NCI-H1930 (cell line): ENCODE measurements around the gene ST6GALNAC5.
"Not testable (repeated sequence)": the region's sequence is repeated elsewhere in the genome, so short reads cannot be mapped to it uniquely, and the experiment has no call there.

ENCODE experiments used
- DNase-seq, 2 experiments: peaks; one replicate each; lab custom pipeline; 2025; lab: John Stamatoyannopoulos, UW

Gene ST6GALNAC5

DNA sequence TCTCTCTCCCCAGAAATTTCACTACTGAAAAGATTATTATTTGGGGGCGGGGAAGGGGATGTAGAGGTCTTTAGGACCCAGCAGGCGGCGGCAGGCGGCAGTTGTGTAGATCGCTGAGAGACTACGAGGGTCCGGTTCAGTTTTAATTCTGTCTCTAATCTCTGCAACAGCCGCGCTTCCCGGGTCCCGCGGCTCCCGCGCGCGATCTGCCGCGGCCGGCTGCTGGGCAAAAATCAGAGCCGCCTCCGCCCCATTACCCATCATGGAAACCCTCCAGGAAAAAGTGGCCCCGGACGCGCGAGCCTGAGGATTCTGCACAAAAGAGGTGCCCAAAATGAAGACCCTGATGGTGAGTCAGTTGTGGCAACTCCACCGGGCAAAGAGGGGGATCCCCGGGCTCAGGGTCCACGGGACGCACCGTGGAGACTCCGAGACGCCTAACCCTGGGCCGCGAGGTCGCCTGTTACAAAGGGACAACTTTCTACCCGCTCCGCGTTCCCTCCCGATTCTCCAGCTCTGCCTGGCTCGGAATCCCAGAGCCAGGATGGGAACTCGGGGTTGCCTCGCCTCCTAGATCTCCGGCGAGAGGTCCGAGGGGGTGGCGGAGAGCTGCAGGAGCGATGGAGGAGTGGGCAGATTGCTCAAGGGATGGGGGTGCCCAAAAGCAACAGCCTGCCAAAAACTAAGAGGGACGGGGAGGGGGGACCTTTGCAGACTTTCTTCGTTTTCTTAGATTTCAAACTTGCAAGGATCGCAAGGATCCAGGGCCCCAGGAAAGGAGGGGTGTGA is at the start of gene ST6GALNAC5:
ST6GALNAC5 (plus strand) TSS at position 139 of the 789 bp plus-strand sequence.
- DNase-seq: peak; percentile 4 to 29

DNA sequence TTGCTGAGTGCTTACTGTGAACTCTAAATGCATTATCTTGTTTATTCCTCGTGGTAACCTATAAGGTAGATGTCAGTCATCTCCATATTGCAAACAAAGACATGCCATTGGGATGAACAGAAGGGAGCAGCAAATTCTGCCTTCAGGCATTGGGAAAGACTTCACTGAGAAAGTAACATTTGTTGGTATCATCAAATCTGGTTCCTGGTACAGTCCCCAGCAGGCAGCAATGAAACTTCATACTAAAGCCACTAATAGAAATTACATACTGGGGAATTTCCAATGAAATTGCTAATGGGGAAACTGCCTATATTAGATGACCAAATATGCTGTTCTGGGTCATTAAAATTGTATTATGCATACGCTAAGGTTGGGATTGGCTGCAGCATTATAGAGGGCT is 47.3 kb upstream of the ST6GALNAC5 start:
- no peak for DNase-seq

DNA sequence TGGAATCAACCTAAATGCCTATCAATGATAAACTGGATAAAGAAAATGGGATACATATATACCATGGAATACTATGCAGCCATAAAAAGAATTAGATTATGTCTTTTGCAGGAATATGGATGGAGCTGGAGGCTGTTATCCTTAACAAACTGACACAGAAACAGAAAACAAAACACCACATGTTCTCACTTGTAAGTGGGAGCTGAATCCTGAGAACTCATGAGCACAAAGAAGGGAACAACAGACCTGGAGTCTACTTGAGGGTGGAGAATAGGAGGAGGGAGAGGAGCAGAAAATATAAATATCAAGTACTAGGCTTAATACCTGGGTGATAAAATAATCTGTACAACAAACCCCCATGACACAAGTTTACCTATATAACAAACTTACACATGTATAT is 44.3 kb upstream of the ST6GALNAC5 start:
- DNase-seq: not testable (repeated sequence)

DNA sequence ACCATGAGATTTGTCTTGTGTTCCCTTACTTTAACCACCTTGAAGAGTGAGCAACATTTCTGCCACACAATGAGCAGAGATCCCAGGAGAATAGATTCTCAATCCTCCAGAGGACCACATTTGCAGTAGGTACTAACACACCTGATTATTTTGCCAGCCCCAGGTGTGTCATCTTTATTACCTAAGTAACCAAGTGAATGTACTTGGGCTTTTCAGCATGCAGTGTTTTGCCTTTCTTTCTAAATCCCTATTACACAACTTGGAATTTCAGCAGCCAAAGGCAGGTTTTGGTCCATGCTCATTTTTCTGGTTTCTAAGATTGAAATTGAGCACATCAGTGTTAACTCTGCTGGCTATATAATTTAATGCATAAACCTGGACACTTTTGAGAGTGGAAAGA is 43.2 kb upstream of the ST6GALNAC5 start:
- no peak for DNase-seq

DNA sequence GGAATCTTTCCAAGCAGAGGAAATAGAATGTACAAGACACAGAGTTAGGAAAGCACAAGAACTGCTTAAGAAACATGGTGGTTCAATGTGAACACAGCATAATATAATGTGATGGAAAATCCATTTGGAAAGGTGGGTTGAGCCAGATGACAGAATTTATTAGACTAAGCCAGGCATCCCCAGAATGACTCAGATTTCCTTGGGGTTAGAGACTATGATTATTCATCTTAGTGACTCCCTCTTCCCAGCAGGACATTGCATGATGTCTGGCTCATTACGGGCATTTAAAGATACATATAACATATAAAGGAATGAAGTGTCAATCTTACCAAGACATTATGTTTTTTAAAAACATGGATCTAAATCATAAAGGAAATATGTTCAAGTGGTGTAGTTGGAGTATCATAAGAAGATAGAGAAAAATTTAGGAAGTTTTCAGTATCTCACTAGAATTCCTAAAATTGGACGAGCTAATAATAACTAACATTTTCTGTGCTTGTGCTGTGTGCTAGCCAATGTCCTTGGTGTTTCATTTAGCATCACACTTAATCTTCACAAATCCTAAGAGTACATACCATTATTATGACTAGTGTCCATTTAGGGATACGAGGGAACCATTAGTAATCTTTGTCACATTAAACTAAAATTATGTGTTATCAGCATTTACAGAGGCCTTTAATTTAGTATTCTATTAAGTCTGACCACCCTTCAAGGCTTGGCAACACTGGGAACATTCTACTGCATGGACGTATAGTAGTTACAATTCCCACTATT is 41.0 kb upstream of the ST6GALNAC5 start:
- DNase-seq: no peak

DNA sequence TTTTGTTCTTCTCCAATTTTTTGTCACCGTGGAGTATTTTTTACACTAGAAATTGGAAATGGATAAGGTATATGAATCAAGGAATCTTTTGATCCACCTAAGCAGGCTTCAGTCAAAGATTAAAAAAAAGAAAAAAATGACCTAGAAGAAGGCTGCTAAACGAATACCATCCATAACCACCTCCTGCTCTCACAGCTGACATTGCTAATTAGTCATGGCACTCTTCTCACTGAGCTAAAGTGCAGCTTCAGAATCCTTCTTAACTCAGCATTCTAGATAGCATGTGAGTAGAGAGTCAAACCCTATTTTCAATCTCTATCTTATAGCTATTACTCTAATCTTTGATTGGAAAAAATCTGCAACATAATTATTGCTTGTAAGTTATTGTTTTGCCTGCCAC is 40.2 kb upstream of the ST6GALNAC5 start:
- no peak for DNase-seq

DNA sequence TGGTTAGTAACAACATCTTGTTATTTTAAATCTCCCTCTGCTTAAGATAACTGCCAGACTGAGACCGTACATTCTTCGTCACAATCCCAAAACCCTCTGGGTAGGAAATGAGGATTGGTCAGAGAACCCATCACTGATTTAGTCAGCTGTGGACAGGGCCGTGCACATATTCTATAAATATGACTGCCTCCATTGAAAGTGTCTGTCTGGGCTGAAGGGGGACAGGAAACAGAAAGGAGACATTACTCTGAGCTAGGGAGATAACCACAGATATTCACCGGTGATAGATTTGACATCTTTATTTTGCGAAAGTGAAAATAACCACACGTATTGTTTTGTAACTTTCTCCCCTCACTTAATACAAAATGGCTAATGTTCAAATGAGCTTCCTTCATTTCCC is 36.9 kb upstream of the ST6GALNAC5 start:
- no peak for DNase-seq

DNA sequence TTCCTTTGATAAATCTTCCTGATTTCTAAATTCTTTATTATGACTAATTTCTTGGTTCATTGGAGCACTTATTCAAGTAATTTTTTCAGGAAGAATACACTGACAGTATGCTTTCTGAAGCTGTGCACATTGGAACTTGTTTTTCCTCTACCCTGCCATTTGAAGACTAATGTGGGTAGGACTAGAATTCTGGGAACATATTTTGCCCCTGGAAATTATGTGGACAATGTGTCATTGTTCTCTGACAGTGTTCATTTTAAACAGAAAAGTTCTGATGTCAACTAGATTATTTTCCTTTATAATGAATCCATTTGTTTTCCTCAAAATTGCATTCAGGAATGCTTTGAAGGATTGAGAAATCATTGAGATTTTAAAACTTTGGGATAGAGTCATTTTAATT is 34.8 kb upstream of the ST6GALNAC5 start:
- DNase-seq: no peak

DNA sequence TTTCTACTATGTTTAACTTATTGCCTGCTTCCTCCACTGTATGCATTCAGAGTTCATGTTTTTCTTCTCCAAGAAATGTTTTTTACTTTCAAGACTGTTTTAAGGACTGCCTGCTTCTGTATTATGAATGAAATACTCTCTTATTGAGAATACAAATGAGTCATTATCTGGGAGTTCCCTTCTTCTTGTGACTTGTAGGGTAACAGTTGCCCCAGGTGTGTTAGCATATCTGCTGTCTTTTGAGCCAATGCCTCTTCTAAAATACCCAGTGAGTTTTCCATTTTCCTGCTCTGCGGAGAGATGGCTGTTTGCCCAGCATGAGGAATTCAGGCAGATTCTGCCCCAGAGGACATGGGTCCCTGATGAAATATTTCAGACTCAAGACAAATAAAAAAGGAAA is 34.1 kb upstream of the ST6GALNAC5 start:
- DNase-seq: no peak

DNA sequence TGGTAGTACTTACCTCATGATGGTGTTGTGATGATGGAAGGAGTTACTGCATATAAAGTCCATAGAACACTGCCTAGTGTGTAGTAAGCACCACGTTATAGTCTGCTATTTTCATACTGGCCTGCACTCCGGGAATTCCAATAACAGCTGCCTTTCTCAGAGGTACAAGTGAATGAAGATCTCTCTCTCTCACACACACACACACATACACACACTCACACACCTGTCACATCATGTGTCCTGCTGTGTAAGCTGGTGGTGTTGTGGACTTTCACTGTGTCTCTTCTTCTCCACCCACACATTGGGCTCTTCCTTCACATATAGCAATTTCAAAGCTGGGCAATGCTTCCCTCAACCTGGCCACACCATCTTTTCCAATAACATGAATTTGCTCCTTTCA is 33.4 kb upstream of the ST6GALNAC5 start:
- no peak for DNase-seq

DNA sequence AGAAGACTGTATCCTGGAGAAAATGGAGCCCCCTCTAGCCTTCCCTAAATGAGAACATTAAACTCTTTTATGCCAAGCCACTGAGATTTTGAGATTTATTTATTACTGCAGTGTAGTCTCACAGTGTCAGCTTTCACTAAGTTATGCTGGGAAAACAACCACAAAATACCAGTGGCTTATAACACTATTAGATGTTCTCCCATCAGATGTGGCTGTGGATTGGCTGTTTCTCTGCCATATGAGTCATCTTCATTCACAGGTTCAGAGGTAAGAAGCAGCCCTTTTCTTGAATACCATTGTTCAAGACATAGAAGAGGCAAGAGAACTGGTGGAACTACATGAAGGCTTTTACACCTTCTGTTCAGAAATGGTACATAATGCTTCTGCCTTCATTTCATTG is 32.1 kb upstream of the ST6GALNAC5 start:
- no peak for DNase-seq

DNA sequence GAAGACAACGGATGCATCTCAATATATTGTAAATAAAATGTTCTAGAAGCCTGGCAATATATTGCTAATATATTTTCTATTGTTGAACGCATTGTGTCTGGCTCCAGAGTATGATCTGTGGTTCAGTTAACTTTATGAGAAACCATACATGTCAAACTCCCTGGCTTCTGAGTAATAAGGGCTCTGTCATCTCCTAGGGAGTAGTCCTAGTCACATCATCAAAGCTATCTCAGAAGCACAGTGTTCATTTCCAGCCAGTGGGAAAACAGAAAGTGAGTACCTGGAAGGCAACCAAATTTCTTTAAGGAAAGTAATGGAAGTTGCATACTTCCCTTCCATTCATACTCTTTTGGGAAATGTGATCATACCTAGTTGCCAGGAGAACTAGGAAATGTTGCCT is 27.0 kb upstream of the ST6GALNAC5 start:
- DNase-seq: no peak

DNA sequence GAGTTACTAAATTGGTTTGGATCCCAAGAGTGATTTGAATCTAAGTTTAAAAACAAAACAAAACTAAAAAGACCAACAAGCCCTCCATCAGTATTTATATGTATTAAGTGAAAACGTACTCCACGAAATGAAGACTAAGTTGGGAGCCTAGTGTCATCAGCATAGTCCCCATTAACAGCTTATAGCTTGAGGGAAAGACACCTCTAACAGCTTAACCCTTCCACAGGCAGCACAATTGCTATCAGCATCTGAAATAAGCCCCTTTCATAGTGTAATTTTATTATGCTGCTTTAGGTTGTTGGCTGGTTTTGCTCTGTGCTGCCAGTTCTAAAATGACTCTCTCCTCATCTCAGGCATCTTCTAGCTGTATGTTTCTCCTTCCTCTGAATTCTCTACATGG is 25.8 kb upstream of the ST6GALNAC5 start:
- DNase-seq: no peak

DNA sequence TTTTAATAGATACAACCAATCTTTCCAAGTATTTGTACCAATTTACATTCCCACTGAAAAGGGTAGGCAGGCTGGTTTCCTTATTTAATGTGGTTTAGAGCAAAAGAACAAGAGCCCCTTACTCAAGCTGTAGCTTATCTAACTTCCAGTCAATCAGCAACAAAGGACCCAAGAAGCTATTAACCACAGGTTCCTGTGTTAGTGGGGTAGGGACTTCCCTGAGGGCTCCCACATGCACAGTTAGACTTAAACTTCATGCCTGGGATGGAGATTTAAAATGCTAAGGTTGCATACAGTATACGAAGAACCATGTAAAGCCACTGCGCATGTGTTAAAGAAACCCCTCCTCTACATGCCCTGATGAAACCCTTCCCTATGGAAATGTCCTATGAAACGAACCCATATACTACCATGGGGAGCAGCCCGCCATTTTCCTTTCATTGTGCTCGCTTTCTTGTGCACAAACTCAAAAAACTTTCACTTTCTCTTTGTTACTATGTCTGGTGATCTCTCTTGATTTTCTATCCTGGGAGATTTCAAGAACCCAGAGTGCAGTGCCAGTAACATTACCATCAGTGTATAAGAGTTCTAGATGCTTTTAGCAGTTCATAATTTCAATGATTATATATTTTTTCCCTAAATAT is 23.3 kb upstream of the ST6GALNAC5 start:
- no peak for DNase-seq

DNA sequence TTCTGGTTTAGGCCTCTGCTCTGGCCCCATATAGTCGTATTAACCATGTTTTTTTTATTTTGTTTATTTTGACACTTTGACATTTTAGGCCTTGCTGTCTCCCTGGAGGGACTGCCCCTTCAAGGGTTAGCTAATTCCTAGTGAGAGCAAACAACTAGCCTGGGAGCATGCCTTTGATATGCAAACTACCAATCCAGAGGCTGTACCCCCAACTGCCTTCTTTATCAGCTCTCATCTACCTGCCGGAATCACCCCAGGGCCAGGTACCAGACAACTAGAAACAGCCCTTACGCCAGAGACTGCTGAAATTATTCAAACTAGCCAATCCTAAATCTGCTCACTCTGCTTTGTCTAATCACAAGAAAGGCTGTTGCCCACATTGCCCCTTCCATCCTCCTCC is 13.0 kb upstream of the ST6GALNAC5 start:
- DNase-seq: no peak

DNA sequence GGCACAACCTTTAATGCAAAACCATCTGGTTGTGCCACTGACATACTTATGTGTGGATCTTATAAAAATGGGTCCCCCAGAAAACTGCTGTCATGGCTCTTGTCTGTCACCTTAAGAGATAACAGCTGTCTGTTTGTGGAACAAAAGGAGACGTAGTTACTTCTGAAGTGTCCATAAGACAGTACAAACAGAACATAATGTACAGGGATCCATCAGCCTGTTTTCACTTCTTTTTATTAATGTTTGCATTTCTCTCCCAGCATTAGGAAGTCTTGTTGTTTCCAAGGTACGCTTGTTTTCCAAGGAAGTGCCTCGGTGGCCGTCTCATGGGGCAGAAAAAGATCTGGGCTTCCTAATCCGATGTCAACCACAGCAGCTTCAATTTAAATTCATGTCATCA is 11.2 kb upstream of the ST6GALNAC5 start:
- no peak for DNase-seq

DNA sequence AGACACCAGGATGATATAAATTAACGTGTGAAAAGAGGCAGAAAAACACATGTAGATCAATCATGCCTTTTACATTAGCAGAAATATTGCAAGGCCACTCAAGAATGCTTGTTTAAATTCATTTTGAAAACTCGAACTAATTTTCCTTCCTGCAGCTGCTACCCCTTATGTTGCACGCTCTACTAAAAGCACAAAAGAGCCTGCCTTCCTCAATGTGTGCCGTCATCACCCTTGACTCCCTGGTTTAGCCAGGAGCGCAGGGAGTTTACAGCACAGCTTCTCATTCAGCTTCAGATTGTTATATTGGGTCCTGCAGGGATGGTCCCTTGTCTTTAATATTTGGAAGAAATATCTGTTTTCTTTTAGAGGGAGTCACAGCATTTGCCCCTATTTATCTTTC is 10.1 kb upstream of the ST6GALNAC5 start:
- no peak for DNase-seq

DNA sequence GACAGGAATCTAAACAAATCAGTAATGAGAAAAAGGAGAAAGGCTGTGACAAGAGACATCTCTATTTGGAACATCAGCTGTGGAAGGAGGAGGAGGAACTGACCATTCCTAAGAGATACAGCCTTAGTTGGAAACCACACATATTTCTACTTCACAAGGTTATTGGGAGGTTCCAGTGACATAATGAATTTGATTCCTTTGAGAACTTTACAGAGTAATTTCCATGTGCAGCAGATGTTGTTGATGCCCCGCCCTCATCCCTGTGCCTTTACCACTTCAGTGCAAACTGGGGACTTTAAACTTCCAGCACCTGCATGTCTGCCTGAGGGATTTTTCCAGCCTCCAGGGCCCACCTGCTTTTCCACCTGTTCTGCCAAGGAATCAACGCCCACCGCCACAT is 9.3 kb upstream of the ST6GALNAC5 start:
- no peak for DNase-seq

DNA sequence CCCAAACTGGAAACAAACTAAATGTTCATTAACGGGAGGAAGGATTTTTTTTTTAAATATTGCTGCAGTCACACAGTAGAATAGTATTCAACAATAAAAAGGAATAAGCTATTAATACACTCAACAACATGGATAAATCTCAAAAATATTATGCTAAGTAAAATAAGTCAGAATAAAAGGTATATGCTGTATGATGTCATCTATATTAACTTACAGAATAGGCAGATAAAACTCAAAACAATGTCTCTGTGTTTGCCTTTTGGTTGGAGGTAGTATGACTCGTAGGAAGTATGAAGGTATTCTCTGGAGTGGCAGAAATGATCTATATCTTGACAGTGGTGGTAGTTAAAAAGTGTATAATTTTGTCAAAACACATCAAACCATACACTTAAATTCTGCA is 6.1 kb upstream of the ST6GALNAC5 start:
- no peak for DNase-seq

DNA sequence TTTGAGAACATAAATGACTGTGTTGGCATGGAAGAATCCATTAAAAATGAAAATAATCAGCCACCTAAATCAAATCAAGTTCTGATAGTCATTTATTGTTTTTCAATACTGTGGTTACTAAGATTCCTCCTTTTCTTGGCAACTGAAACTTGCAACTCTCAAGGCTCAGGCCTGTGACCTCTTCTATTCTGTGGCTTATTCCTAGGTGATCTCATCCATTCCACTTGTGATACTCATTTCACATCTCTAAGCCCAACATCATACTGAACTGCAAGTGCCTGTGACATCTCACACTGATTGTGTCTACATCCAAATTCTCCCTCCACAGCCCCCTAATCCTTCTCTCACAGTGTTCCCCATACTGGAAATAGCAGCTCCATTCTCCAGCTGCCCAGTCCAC is 4.8 kb upstream of the ST6GALNAC5 start:
- no peak for DNase-seq

DNA sequence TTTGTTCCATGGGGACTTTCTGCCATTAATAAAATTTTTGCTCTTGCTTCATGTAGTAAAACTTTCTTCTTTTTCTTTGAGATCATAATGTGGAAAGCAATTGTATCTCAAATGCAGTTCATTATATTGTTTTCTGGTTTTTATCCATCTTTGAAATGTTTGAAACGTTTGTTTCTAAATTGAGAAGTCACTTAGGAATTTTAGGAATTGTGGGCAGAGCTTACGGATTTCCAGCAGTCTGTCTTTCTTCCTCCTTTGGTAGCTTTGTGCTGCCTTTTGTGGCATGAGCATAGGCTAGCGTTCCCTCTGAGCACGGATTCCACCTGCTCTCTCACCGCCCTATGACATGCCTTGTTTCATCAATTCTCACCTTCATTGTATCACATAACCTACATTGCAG is 2.9 kb upstream of the ST6GALNAC5 start:
- no peak for DNase-seq

DNA sequence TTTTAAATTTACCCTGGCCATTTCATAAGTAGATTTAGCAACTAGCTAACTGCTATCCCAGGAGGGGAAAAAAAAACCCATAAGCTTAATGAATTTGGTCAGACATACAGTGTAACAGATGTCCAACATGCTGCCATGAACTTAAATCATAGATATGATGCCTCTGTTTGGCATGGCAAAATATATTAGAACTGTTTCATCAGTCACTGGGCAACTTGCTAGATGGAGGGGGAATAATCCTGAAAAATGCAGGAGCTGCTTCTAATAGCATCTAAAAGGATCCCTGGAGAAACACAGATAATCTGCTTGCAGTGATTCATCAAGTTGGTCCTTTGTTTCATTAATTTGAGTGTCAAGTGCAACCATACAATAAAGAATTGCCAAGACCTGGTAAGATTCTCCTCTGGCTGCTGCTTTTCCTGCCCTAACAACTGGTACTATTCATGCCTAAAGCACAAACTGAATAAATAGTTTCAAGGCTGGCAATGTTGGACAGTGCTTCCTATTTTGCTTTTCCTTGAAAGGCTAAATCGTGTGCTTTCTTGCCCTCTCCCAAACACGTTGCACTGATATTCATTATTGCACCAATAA is 1.5 kb upstream of the ST6GALNAC5 start:
- no peak for DNase-seq

DNA sequence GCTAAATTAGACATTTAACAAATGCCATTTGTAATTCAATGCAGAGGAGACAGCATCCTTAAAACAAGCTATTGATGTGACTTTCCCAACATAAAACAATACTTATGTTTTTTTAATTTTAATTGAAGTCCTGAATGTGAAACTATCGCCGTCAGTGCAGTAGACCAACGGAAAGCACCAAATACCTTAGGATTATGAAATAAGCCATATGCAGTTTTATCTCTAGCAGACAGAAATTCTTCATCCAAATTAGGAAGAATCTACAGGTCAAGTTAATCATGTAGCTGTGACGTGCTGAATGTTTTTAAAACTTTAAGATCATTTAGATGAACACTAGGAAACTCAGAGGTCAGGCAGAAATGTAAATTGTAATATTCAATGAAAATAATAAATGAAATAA is 714 bp upstream of the ST6GALNAC5 start:
- DNase-seq: no peak
